Measurements from ENCODE around the gene LGALS9. TPM values are rescaled to one million over a fixed set of nuclear protein-coding genes. Genes with fewer than 3 reads are reported as not detected.

The LGALS9 gene
- total RNA-seq, 5 donors from 2014 or later (not counting 1 experiment from before 2014, with no cell fraction given) = 17.8 to 53.3 (median 33.1) TPM

GRCh38 chr17:27621536-27621935 lies 9.5 kb upstream of the LGALS9 start:
- peaks cover 60% of the 10 kb centered on the region for H3K36me3 Mint-ChIP-seq

GRCh38 chr17:27621942-27622559 lies 8.9 kb upstream of the LGALS9 start:
- WGBS (ENCODE audit: insufficient coverage) = 82% methylated on average over 6 of the region's 10 CpGs
- H3K4me1 Mint-ChIP-seq = peaks cover 0 to 6% (median 5%) of the 10 kb centered on the region in 3 donors
- Histone ChIP-seq H3K9me3 (no peaks in the 10 kb centered on the region), H3K27me3 (replicated peaks in 1 of 2; ENCODE audit: control insufficient read depth in 2 of 2, extremely low read depth in 1 of 2, insufficient read depth in 2 of 2, low read length in 1 of 2) (no peaks in the 10 kb centered on the region), H3K4me3 (ENCODE audit: control insufficient read depth in 1 of 2, extremely low read depth in 1 of 2, low read length in 1 of 2) (no peak overlapping the region), H3K27ac (ENCODE audit: low read length) (no peak overlapping the region), H3K4me1 (ENCODE audit: control insufficient read depth in 1 of 2, extremely low read depth in 1 of 2, insufficient read depth in 2 of 2, low read length in 2 of 2) (peaks cover 0 to 7% of the 10 kb centered on the region in 2 experiments), H3K36me3 (ENCODE audit: control insufficient read depth in 2 of 2, extremely low read depth in 1 of 2, insufficient read depth in 1 of 2, low read length in 1 of 2) (peaks cover 0 to 38% of the 10 kb centered on the region in 2 donors)
- ATAC-seq (replicated peaks in 1 of 4) = no peak
- DNase-seq = no peak
- peaks cover 56% of the 10 kb centered on the region for H3K36me3 Mint-ChIP-seq
- POLR2A ChIA-PET = no interaction called here
- no peaks in the 10 kb centered on the region for H3K9me3 Mint-ChIP-seq
- no peak overlapping the region for H3K4me3 Mint-ChIP-seq
- H3K27me3 Mint-ChIP-seq = no peaks in the 10 kb centered on the region
- CTCF ChIA-PET = no interaction called here
- no peak overlapping the region for H3K27ac Mint-ChIP-seq

More at GRCh38 chr17:27621536-27621935, 9.5 kb upstream of the LGALS9 start:
- no peak for ATAC-seq (replicated peaks in 1 of 4)
- DNase-seq = no peak
- ChIA-PET POLR2A (no interaction called here), CTCF (no interaction called here)
- no peaks in the 10 kb centered on the region for H3K27me3 ChIP-seq (replicated peaks in 1 of 2; ENCODE audit: control insufficient read depth in 2 of 2, extremely low read depth in 1 of 2, insufficient read depth in 2 of 2, low read length in 1 of 2)
- H3K9me3 ChIP-seq = no peaks in the 10 kb centered on the region
- Mint-ChIP-seq H3K4me3 (no peak overlapping the region), H3K9me3 (no peaks in the 10 kb centered on the region), H3K27ac (no peak overlapping the region), H3K27me3 (no peaks in the 10 kb centered on the region), H3K4me1 (peaks cover 2 to 10% (median 6%) of the 10 kb centered on the region in 3 donors)
- peaks cover 0 to 9% of the 10 kb centered on the region in 2 experiments for H3K4me1 ChIP-seq (ENCODE audit: control insufficient read depth in 1 of 2, extremely low read depth in 1 of 2, insufficient read depth in 2 of 2, low read length in 2 of 2)
- H3K36me3 ChIP-seq (ENCODE audit: control insufficient read depth in 2 of 2, extremely low read depth in 1 of 2, insufficient read depth in 1 of 2, low read length in 1 of 2) = peaks cover 0 to 43% of the 10 kb centered on the region in 2 donors
- H3K27ac ChIP-seq (ENCODE audit: low read length) = no peak overlapping the region
- 89% methylated on average over 3 of the region's 4 CpGs for WGBS (ENCODE audit: insufficient coverage)
- no peak overlapping the region for H3K4me3 ChIP-seq (ENCODE audit: control insufficient read depth in 1 of 2, extremely low read depth in 1 of 2, low read length in 1 of 2)

GRCh38 chr17:27622986-27623385 lies 8.0 kb upstream of the LGALS9 start:
- WGBS (ENCODE audit: insufficient coverage) = 81% methylated on average over 2 of the region's 4 CpGs
- DNase-seq (no peak), ATAC-seq (replicated peaks in 1 of 4) (no peak)
- POLR2A ChIA-PET = no interaction called here
- CTCF ChIA-PET = interaction anchor here in 1 of 2 donors (1.2 kb wide), 1 partner anchor 20 kb away, joined by 4 read pairs; no protein-coding TSS in a partner anchor
- H3K9me3 ChIP-seq = no peaks in the 10 kb centered on the region
- no peaks in the 10 kb centered on the region for H3K27me3 ChIP-seq (replicated peaks in 1 of 2; ENCODE audit: control insufficient read depth in 2 of 2, extremely low read depth in 1 of 2, insufficient read depth in 2 of 2, low read length in 1 of 2)
- no peaks in the 10 kb centered on the region for H3K27me3 Mint-ChIP-seq
- H3K36me3 ChIP-seq (ENCODE audit: control insufficient read depth in 2 of 2, extremely low read depth in 1 of 2, insufficient read depth in 1 of 2, low read length in 1 of 2) = peaks cover 0 to 32% of the 10 kb centered on the region in 2 donors
- peaks cover 0 to 7% of the 10 kb centered on the region in 2 experiments for H3K4me1 ChIP-seq (ENCODE audit: control insufficient read depth in 1 of 2, extremely low read depth in 1 of 2, insufficient read depth in 2 of 2, low read length in 2 of 2)
- H3K27ac Mint-ChIP-seq = no peak overlapping the region
- H3K4me1 Mint-ChIP-seq = peaks cover 0 to 6% (median 4%) of the 10 kb centered on the region in 3 donors
- H3K9me3 Mint-ChIP-seq = no peaks in the 10 kb centered on the region
- no peak overlapping the region for H3K27ac ChIP-seq (ENCODE audit: low read length)
- H3K4me3 ChIP-seq (ENCODE audit: control insufficient read depth in 1 of 2, extremely low read depth in 1 of 2, low read length in 1 of 2) = no peak overlapping the region
- peaks cover 47% of the 10 kb centered on the region for H3K36me3 Mint-ChIP-seq
- H3K4me3 Mint-ChIP-seq = no peak overlapping the region

GRCh38 chr17:27623614-27624013 lies 7.4 kb upstream of the LGALS9 start:
- ATAC-seq (replicated peaks in 1 of 4) = no peak

GRCh38 chr17:27624539-27624938 lies 6.4 kb upstream of the LGALS9 start:
- Histone ChIP-seq H3K36me3 (ENCODE audit: control insufficient read depth in 2 of 2, extremely low read depth in 1 of 2, insufficient read depth in 1 of 2, low read length in 1 of 2) (peaks cover 0 to 26% of the 10 kb centered on the region in 2 donors), H3K4me3 (ENCODE audit: control insufficient read depth in 1 of 2, extremely low read depth in 1 of 2, low read length in 1 of 2) (no peak overlapping the region), H3K4me1 (ENCODE audit: control insufficient read depth in 1 of 2, extremely low read depth in 1 of 2, insufficient read depth in 2 of 2, low read length in 2 of 2) (peaks cover 0 to 7% of the 10 kb centered on the region in 2 experiments), H3K9me3 (no peaks in the 10 kb centered on the region), H3K27ac (ENCODE audit: low read length) (no peak overlapping the region), H3K27me3 (replicated peaks in 1 of 2; ENCODE audit: control insufficient read depth in 2 of 2, extremely low read depth in 1 of 2, insufficient read depth in 2 of 2, low read length in 1 of 2) (no peaks in the 10 kb centered on the region)
- ChIA-PET POLR2A (no interaction called here), CTCF (no interaction called here)
- no peaks in the 10 kb centered on the region for H3K27me3 Mint-ChIP-seq
- no peak for ATAC-seq (replicated peaks in 1 of 4)
- peaks cover 38% of the 10 kb centered on the region for H3K36me3 Mint-ChIP-seq
- H3K4me3 Mint-ChIP-seq = no peak overlapping the region
- WGBS (ENCODE audit: insufficient coverage) = 100% methylated on average over 2 of the region's 3 CpGs
- no peak for DNase-seq
- H3K27ac Mint-ChIP-seq = no peak overlapping the region
- H3K9me3 Mint-ChIP-seq = no peaks in the 10 kb centered on the region
- peaks cover 3 to 9% (median 6%) of the 10 kb centered on the region in 3 donors for H3K4me1 Mint-ChIP-seq

More at GRCh38 chr17:27623614-27624013, 7.4 kb upstream of the LGALS9 start:
- Mint-ChIP-seq H3K4me1 (peaks cover 0 to 6% (median 4%) of the 10 kb centered on the region in 3 donors), H3K4me3 (no peak overlapping the region), H3K36me3 (peaks cover 40% of the 10 kb centered on the region), H3K27me3 (no peaks in the 10 kb centered on the region), H3K27ac (no peak overlapping the region), H3K9me3 (no peaks in the 10 kb centered on the region)
- peaks cover 0 to 27% of the 10 kb centered on the region in 2 donors for H3K36me3 ChIP-seq (ENCODE audit: control insufficient read depth in 2 of 2, extremely low read depth in 1 of 2, insufficient read depth in 1 of 2, low read length in 1 of 2)
- H3K27me3 ChIP-seq (replicated peaks in 1 of 2; ENCODE audit: control insufficient read depth in 2 of 2, extremely low read depth in 1 of 2, insufficient read depth in 2 of 2, low read length in 1 of 2) = no peaks in the 10 kb centered on the region
- no peak overlapping the region for H3K4me3 ChIP-seq (ENCODE audit: control insufficient read depth in 1 of 2, extremely low read depth in 1 of 2, low read length in 1 of 2)
- DNase-seq = no peak
- H3K27ac ChIP-seq (ENCODE audit: low read length) = no peak overlapping the region
- H3K9me3 ChIP-seq = no peaks in the 10 kb centered on the region
- WGBS (ENCODE audit: insufficient coverage) = 97% methylated on average over 4 of the region's 6 CpGs
- peaks cover 0 to 7% of the 10 kb centered on the region in 2 experiments for H3K4me1 ChIP-seq (ENCODE audit: control insufficient read depth in 1 of 2, extremely low read depth in 1 of 2, insufficient read depth in 2 of 2, low read length in 2 of 2)
- POLR2A ChIA-PET = no interaction called here
- CTCF ChIA-PET = interaction anchor here in 1 of 2 donors (1.0 to 1.2 kb wide), 2 partner anchors 20 to 29 kb away, joined by 3 to 4 read pairs; no protein-coding TSS in a partner anchor

- Histone ChIP-seq H3K4me3 (ENCODE audit: control insufficient read depth in 1 of 2, extremely low read depth in 1 of 2, low read length in 1 of 2) (no peak overlapping the region), H3K4me1 (ENCODE audit: control insufficient read depth in 1 of 2, extremely low read depth in 1 of 2, insufficient read depth in 2 of 2, low read length in 2 of 2) (peaks cover 4 to 13% of the 10 kb centered on the region in 2 experiments), H3K27ac (ENCODE audit: low read length) (no peak overlapping the region), H3K9me3 (no peaks in the 10 kb centered on the region), H3K27me3 (replicated peaks in 1 of 2; ENCODE audit: control insufficient read depth in 2 of 2, extremely low read depth in 1 of 2, insufficient read depth in 2 of 2, low read length in 1 of 2) (no peaks in the 10 kb centered on the region), H3K36me3 (ENCODE audit: control insufficient read depth in 2 of 2, extremely low read depth in 1 of 2, insufficient read depth in 1 of 2, low read length in 1 of 2) (peaks cover 0 to 18% of the 10 kb centered on the region in 2 donors)
- no peak overlapping the region for H3K4me3 Mint-ChIP-seq
- ATAC-seq (replicated peaks in 1 of 4) (no peak), DNase-seq (no peak)
- H3K27me3 Mint-ChIP-seq = no peaks in the 10 kb centered on the region
- no peak overlapping the region for H3K27ac Mint-ChIP-seq
- POLR2A ChIA-PET = no interaction called here
- H3K9me3 Mint-ChIP-seq = no peaks in the 10 kb centered on the region
- peaks cover 13 to 16% (median 16%) of the 10 kb centered on the region in 3 donors for H3K4me1 Mint-ChIP-seq
- WGBS (ENCODE audit: insufficient coverage) = 100% methylated on average over 1 of the region's 5 CpGs
- H3K36me3 Mint-ChIP-seq = peaks cover 30% of the 10 kb centered on the region
- CTCF ChIA-PET = interaction anchor here in 1 of 2 donors (1.1 to 1.2 kb wide), 2 partner anchors 23 to 25 kb away, joined by 3 to 4 read pairs; no protein-coding TSS in a partner anchor
Measured at GRCh38 chr17:27625856-27626255, 5.1 kb upstream of the LGALS9 start.
